Measurements from ENCODE around the gene FGFR3. TPM values are rescaled to one million over a fixed set of nuclear protein-coding genes. Genes with fewer than 3 reads are reported as not detected.

The FGFR3 gene
- polyA plus RNA-seq, 1 donor: 87.6 TPM

DNA sequence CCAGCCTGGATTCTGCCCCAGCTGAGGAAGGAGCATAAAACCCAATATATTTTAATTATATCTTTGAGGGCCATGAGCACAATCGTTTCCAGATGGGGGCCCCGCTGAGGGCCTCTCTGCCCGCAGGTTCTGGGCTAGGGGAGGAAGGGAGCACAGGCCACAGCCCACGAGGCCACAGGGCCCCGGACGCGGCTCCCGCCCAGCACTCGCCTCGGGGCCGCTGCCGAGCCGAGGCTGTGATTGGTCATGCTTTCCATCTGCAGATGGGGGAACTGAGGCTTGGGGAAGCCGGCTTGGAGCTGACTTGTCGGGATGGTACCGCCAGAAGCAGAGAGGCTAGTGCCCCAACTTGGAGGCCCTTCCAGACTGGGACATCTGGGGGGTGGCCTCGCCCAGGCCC lies 37.8 kb upstream of the FGFR3 start:
- no peak for DNase-seq

DNA sequence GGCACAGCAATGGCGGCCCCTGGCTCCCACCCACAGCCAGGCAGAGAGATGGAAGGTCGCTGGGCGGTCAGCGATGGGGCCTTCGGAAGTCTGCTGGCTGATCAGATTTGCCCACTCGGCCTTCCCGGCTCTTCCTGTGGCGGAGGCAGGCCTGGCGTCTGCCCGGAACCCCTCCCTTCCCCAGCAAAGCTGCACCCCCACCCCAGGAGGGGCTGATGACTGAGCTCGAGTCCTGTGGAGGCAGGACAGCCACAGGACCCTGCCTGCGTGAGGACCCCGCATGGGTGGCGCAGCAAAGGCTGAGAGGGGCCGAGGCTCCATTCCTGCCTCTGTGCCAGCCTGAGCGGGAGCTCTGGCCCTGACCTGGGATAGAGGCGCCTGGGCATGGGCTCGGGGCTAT lies 37.0 kb upstream of the FGFR3 start:
- DNase-seq: no peak

DNA sequence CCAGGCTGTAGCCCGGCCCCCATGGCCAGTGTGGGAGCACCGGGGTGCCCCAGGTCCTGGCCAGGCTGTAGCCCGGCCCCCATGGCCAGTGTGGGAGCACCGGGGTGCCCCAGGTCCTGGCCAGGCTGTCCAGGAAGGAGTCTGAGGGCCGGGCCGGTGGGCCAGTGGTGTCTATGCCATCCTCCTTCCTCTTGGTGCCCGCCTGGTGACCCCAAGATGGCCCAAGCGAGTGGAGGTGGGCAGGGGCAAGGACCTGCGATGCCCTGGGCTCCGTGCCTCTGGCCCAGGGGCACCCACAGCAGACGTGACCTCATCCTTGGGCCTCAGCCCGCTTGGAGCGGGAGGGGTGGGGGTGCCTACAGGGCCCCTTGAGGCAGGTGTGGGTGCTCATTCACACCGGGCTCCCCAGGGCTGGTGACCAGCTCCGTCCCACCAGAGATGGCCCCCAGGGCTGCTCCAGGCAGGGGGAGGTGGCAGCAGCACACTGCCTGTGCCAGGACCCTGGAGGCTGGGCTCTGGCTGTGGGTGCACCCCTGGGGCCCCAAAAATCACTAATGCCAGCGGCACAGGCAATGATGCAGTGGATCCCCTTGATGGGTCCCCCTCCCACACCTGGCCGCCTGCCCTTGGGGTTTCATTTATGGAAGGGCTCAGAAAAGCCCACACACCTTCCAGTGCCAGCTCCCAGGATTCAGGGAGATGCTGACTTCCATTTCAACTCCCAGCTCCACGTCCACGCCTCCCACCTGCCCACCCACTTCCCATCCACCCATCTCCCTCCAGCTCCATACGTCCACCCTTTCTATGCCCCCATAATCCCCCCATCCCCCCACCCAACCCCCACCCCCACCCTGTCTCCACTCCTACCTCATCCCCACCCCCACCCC lies 36.0 kb upstream of the FGFR3 start:
- DNase-seq: no peak

GRCh38 chr4:1757836-1758235 lies 35.3 kb upstream of the FGFR3 start:
- no peak for DNase-seq

- no peak for DNase-seq
Observed at GRCh38 chr4:1758306-1759121, 34.6 kb upstream of the FGFR3 start.

GRCh38 chr4:1759170-1759817 lies 33.8 kb upstream of the FGFR3 start:
- DNase-seq: no peak

GRCh38 chr4:1759818-1760223 lies 33.3 kb upstream of the FGFR3 start:
- no peak for DNase-seq

DNA sequence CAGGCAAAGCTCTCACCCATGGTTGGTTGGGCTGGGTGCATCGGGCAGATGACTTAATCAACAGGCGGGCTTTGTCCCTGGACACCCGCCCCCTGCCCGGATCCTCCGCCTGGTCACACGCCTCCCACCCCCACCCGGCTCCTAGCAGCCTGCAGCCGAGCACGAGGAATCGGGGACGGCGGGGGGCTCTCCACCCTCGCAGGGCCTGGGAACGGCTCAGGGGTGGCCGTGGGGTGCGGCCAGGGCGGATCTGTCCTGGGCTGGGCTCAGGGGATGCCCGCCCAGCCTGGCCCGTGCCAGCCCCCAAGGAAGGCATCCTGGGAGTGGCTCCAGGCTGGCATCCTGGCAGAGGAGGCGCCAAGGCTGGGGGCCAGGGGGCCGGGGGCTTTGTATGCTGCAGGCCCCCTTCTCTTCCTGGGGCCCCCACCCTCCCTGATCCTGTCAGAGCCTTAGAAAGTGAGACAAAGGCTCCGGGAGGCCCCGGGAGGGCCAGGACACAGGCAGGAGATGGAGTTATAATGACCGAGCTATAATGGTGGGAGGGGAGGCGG lies 32.5 kb upstream of the FGFR3 start:
- DNase-seq: no peak

- no peak for DNase-seq
Observed at GRCh38 chr4:1761130-1761689, 31.9 kb upstream of the FGFR3 start.

DNA sequence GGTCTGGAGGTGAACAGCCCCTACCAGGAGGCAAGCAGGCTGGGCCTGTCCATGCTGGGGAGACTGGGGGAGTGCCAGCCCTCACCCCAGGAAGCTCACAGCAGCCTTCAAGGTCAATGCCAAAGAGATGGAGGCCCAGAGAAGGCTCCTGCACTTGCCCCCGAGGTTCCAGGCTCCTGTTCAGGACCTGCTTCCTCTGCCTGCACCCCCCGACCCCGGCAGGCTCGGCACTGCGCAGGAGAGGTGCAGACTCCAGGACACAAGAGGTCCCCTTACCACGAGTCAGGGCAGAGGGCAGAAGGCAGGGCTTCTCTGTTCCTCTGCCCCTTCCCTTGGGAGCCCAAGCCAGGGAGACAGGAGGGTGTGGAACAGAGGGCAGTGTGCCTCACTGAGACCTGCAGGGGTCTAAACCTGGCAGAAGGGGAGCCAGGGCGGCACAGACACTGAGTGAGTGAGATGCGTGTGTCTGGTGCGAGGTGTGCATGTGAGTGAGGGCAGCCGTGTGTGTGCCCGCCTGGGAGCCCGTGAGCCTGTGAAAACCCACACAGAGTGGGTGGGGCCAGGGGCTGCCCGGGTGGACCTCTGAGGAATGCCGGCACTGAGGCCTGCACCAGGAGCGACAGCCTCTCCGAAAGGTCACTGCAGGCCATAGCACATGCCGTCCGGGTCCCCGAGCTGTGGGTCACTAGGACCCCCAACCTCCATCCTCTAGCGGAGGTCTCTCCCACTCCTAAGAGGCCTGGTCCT lies 30.7 kb upstream of the FGFR3 start:
- DNase-seq: no peak

GRCh38 chr4:1763070-1763549 lies 30.0 kb upstream of the FGFR3 start:
- DNase-seq: no peak

- no peak for DNase-seq
Observed at GRCh38 chr4:1763550-1764080, 29.5 kb upstream of the FGFR3 start.

DNA sequence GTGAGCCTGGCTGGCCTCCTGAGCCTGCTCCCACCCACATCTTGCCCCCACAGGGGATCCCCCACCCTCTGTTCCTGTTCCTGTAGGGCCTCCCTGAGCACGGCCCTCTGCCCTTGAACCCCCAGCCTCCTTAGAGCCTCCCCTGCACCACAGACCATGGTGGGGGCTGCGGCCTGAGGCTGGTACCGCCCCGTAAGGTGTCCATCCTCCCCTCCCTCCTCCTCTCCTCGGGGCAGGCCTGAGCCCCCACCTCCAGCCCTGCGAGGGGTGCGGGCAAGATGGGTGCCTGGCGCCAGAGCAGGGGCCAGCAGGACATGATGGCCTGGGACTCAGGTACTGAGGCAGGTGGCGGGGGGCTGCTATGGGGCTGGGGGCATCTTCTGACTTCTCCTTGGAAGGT lies 28.4 kb upstream of the FGFR3 start:
- no peak for DNase-seq

DNA sequence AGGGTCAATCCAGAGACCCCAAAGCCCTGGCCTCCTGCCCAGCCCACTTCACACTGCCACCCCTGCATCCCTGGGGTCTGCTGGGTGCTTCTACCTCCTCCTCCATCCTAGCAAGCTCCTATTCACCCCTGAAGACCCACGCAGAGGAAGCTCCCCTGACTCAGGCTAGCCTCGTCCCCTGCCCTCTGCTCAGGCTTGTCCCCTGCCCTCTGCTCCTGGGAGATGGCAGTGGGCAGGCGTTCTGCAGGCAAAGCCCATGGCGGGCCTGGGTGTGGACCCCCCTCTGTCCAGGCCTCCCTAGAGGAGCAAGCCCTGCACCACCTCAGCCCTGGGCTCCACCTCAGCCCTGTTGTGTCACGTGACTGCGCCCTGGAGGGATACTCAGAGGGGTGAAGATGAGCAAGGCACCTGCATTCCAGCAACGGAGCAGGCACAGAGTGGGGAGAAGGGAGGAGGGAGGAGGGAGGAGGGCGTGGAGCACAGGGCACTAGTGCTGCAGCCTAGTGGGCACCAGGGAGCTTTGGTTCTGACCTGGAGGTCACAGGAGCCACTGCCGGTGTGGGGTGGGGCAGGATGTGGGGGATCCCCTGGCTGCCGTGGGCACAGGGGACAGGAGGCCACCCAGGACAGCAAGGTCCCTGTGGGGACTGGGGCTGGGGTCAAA lies 27.6 kb upstream of the FGFR3 start:
- DNase-seq: no peak

- no peak for DNase-seq
Observed at GRCh38 chr4:1766106-1767060, 26.7 kb upstream of the FGFR3 start.

GRCh38 chr4:1767061-1767769 lies 25.9 kb upstream of the FGFR3 start:
- DNase-seq: no peak

DNA sequence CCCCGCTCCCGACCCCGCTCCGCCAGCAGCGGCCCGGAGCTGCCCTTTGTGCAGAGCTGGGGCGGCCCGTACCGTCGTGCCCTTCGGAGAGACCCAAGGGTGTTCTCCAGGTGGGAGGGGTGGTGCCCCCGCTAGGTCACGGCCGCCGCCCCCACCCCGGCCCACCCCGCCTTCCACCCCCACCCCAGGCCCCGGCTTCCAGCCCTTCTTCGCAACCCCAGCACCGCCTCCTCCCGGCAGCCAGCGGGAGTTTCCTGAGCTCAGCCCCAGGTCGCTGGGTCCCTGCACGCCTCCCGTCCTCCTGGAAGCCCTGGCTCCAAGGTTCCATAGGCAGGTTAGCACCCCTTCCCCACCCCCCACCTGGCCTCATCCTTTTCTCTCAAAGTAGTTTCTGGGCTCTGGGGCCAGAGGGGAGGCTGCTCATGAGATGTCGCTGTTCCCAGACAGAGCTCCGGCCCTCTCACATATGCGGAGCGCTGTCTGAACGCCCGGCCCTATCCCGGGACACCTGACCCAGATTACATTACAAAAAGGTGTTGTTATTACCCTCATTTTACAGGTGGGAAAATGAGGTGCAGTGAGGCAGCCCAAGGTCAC lies 25.2 kb upstream of the FGFR3 start:
- no peak for DNase-seq
